GM21717 (cell line): ENCODE measurements around the gene C1orf115.
"Not testable (repeated sequence)": the region's sequence is repeated elsewhere in the genome, so short reads cannot be mapped to it uniquely, and the experiment has no call there.

Source experiments
- ATAC-seq: cut with Tn5 transposase; IDR thresholded peaks from one replicate; pipeline ENCODE4 v1.9.1; 2021; ENCODE audit warnings: mild to moderate bottlenecking, moderate library complexity; ENCODE audit not compliant: unreplicated experiment

Gene C1orf115

DNA sequence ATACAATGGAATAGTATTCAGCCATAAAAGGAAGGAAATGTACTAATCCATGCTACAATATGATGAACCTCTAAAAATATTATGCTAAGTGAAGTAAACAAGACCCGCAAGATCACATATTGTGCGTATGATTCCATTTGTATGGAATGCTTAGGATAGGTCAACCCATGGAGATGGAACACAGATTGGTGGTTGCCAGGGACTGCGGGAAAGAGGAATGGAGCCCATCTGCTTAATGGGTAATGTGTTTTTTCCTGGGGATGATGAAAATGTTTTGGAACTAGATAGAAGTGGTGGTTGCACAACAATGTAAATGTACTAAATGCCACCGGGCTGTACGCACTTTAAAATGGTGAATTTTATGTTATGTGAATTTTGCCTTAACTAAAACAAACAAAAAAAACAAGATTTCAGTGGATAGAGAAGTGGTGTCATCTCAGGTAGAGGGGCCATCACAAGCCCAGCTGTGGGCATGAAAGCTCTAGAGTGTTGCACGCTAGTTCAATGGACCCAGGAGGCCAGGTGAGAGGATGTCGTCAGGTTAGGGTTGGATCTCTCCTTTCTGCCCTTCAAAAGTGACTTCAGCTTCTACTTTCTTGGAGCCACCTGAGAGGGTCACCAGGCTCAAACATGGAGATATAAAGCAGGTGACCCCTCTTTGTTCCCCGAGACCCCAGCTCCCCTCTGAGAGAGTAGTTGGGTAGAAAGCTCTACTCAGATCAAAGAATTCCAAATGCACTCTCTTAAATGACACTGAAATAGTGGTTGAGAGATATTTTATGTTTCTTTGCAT is 2.5 kb downstream of the C1orf115 start:
- no peak for ATAC-seq

DNA sequence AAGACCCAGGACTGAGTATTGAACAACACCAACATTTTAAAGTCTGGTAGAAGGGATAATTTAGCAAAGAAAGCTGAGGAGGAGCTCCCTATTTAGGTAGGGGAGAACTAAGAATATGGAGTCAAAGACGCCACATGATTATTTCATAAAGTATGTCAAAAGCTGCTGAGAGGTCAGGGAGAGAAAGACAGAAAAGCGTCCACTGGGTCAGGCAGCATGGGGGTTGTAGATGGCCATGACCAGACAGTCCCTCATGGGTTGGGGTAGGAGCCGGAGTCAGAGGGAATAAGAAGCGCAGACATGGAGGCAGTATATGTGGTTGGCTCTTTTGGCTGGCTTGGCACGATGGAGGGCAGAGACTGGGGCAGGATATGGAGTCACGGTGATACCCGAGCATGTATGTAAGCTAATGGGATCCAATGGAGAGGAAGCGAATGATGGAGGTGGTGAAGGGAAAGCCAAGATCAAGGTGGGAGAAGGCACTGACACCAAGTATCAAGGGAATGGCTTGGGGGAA is 4.8 kb downstream of the C1orf115 start:
- ATAC-seq = no peak

DNA sequence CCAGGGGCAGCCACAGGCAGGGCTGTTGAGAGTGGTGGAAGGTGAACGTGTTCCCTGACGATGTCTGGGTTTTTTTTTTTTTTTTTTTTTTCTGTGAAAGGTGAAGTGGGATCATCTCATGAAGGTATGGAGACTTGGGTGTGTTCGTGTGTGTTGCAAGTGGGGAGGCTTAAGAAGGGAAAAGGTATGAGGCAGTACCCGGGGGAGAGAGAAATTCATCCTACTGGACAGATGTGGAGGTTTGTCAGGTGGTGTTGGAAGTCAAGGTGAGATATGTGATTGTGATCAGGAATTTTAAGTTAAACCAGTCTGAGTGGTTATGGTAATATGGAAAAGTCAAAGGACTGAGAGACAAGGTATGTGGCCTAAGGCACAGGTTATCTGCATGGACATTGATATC is 5.3 kb downstream of the C1orf115 start:
- ATAC-seq = no peak

DNA sequence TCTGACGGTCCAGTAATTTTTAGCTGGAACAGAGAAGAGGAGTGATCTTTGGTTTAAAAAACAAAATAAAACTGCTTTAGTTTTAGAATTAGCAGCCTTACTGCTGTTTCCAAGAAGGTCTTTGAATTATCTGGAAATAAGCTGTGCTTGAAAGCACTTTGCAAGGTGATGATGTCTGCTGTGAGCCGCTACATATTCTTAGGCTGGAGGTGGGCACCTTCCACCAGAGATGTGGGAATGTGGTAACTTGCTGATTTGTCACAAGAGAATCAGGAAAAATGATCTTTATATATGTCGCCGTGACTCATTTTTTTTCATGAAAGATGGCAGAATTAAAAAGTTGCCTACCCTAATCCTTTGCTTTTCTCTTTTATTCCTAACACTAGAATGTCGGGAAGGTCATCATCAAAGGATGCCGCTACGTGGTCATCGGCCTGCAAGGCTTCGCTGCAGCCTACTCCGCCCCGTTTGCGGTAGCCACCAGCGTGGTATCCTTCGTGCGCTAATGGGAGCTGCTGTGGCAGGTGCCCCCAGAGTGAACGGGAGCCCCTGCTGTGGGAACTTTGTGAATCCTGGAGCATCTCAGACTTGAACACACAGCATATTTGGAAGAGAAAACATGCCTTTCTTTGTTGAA is 6.2 kb downstream of the C1orf115 start:
- no peak for ATAC-seq

DNA sequence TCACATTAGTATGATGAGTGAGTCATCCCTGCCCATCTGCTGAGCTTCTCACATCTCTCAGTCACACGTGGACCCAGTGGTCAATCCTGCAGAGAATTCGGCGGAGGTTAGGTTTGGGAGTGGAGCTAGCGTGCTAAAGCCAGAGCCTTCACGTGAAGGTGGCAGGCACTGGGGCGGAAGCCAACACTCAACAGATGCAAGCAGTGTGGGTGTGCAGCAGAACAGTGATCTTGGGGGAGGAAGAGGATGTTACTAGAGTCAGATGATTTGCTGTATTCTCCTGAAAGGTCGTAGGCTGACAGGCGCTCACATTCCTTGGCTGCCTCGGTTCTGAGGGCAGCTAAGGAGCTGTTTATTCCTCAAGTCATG is 6.7 kb downstream of the C1orf115 start:
- no peak for ATAC-seq

DNA sequence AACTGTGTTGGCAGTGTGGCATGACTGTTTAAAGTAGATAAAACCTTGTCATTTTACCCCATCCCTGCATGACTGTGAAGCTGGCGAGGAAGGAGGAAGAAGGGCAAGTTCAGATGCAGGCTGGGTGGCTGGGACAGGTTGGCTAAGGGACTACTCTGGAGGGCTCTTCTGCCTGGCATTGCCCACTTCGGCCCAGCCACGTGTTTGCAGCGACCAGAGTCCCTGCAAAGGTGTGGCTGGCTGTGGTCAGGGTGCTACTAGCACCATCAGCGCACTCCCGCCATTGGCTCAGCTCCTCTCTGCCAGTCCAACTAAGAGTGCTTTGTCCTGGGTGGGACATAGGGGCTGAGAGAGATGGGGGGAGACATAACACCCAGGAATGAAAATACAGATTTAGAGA is 7.2 kb downstream of the C1orf115 start:
- ATAC-seq = no peak

DNA sequence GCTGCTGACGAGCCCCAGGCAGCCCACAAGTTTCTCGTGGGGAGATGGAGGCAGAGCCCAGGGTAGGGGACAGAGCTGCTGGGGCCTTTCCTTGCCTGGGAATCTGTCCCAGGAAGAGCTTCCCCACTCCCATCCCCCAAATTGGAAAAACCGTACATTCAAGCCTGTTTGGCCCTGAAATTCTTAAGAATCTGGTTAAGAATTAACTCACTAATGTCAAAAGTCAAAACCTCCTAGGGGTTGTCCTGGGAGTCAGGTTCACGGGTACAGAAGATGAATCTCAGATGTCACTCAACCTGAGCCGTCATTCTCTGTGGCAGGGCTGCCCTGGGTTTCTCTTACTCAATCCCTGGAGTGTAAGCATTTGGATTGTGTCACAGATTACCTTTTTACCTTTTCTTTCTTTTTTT is 8.4 kb downstream of the C1orf115 start:
- ATAC-seq = no peak

DNA sequence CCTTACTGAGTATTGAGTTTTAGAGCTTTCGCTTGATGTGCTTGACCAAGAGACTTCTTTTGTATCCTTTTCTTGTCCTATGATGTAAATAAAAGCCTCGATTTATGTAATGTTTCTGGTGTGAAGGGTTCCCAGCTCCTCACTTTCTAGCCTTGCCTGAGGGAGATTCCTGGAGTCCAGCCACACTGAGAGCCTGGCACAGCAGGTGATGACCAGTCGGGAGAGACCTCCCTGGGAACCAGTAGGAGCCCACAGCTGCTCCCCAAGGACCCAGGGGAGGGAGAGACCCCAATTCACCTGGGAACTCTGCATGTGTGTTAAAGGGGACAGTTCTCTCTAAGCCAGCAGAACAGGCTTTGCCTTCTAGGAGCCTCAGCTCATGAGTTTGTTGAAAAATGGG is 8.9 kb downstream of the C1orf115 start:
- ATAC-seq = no peak

DNA sequence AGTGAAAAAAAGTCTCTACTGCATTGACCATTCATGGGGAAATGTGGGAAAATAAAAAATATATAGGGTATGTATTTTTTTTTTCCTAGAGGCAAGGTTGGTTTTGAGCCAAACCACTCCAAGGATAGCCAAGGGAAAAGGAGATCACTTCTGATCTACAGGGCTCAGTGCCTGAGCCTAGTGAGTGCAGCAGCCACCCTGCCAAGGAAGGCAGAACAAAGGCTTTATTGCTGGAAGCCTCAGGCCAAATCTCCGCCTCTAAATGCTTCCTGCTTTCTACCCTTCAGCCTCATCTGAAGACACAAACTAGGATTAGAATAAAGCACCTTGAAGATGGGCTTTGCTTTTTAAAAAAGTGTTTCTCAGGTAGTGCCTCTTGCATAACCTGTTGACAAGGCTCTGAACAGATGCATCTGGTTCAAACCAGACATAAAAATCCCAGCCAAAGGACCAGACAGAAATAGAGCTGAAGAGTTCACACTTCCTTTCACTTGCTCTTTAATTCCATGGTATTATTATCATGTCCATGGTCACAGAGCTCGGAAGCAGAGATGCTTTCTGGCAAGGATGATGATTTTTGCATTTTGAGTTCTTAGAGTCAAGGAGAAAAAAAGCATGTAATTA is 10.5 kb downstream of the C1orf115 start:
- ATAC-seq = no peak

DNA sequence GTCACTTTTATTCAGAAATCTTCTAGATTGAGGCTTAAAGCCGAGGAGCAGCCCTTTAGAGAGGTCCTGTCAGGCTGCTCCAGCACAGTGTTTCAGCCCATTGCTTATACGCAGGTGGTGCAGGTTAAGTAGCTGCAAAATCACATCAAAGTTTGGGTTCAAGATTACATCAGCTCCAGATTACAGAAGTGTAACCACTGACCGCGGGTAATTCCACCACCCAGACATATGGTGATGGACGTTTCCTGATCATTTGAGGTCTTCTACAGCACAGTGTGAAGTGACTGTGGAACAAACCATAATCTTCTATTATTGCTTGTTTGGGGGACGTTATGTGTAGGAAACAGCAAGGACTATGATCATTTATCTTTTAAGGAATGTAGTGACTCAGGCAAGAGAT is 11.8 kb downstream of the C1orf115 start:
- ATAC-seq = no peak

DNA sequence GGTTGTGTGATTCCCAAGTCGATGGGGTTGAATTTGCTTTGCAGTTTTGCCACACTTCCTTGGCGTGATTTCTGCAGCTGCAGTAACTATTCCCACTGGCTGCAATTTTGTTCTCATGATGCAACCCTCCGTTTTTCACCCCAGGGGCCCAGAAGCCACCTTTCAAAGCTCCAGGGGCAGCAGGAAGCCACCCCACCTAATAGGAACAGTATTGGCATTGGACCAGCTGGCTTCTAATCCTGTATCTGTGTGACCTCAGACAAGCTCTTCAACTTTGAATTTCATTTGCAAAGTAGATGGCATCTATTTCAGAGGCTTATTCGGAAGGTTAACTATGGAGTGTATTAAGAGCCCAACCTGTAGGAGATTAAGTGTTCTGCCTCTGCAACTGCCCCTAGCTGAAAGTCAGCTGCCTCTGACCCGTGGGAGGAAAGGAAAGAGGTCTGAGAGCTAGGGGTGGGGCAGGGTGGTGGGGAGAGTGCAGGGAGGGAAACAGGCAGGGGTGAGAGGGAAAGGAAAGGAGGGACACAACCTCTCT is 12.6 kb downstream of the C1orf115 start:
- ATAC-seq = no peak

DNA sequence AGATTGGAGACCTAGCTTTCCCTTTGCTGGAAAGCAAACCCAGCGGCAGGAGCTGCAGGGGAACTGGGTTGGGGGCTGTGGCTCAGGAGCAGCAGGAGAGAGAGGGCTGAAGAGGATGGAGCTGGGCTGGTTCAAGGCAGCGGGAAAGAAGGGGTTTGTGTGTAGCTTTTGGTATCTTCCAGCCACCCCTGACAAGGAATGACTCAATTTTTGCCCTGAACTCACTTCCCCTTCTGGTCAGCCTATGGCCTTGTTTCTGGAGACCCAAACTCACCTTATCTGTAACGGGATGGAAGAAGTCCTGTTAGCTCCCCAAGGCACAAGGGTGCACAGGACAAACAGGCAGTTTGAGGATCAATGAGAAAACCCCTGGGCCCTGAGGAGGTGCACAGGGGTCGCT is 13.1 kb downstream of the C1orf115 start:
- ATAC-seq = no peak

DNA sequence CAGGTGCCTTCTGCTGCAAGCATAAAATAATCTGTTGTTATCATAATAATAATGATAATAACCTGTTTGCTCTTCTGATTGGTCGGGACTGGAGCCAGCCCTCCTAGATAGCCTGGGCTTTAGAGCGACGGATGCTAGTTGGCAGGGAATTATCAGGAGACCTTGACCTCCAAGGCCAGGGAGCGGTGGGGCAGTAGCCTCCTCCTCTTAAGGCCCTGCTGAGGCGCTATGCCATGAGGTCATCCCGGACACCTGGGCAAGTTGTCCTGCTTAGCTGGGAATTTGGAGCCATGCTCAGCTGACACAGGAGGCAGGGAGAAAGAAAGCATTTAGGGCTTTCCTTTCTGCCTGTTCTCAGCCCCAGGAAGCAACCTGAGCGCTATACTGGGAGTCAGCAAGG is 15.6 kb downstream of the C1orf115 start:
- no peak for ATAC-seq

DNA sequence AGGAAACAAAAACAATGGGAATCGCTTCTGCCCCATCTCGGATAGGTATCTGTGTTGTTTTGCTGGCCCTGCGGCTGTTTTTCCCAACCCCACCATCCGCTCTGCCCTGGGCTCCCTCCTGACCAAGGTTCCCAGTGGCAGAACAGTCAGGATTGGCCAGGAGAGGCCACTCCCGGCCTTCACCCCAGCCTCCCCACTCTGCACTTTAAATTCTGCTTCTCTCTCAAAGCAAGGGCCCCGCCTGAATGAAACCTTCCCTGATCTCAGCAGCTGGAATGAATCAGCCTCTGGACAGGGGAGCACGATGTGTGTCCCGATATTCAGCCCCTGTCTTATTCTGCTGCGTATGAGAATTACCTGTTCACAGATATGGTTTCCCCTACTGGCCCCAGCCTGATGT is 16.3 kb downstream of the C1orf115 start:
- no peak for ATAC-seq

DNA sequence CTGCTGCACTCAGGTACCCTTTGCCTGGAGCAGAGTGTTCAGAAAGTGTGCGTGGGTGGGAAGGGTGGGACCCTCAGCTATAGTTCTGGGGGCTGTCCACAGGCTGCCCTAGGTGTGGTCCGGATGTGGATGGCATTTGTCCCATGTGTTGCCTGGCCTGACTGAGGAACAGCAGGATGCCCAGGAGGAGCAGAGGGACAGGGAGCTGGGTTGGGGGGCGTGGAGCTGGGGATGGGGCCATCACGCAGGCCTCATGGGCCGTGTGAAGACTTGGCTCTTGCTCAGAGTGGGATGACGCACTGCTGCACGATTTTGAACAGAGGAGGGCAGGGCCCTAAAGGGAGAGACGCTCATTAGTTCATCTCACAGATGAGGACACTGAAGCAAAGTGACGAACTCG is 17.0 kb downstream of the C1orf115 start:
- no peak for ATAC-seq

DNA sequence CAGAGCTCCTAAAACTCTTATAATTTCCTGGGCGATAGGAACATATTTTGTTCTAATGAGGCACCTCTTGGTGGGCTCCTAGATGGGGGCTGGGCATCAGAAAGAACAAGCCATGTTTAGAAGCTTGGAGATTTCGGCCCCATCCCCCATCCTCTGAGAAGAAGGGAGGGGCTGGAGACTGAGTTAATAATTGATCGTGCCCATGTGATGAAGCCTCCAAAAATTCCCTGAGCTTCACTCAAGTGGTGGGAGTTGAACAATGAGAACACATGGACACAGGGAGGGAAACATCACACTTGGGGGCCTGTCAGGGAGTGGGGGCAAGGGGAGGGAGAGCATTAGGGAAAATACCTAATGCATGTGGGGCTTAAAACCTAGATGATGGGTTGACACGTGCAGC is 18.1 kb downstream of the C1orf115 start:
- no peak for ATAC-seq

DNA sequence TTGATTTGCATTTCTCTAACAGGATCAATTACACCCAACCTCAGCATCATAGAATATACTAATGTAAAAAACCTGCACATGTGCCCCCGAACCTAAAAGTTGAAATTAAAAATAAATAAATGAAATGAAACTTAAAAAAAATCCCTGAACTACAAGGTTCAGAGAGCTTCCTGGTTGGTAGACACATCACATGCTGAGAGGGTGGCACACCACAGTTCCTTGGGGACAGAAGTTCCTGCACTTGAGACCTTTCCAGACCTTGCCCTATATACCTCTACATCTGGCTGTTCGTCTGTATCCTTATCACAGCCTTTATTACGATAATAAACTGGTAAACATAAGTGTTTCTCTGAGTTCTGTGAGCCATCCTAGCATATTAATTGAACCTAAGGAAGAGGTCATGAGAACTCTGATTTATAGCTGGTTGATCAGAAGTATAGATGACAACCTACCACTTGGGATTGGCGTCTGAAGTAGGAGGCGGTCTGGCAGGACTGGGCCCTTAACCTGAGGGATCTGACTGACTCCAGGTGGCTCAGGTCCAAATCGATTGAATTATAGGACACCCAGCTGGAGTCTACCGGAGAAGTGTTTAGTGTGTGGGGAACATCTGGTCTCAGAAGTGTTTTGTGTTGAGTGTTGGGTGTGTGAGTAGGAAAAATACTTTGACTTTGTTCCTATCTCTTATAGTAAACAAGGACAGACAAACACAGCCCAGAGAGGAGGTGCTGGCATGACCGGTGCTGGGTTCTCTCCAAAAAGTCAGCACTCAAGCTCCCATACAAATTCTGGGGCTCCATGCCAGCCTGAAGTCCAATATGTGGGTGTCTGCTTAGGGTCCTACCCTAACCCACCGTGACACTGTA is 19.0 kb downstream of the C1orf115 start:
- no peak for ATAC-seq

DNA sequence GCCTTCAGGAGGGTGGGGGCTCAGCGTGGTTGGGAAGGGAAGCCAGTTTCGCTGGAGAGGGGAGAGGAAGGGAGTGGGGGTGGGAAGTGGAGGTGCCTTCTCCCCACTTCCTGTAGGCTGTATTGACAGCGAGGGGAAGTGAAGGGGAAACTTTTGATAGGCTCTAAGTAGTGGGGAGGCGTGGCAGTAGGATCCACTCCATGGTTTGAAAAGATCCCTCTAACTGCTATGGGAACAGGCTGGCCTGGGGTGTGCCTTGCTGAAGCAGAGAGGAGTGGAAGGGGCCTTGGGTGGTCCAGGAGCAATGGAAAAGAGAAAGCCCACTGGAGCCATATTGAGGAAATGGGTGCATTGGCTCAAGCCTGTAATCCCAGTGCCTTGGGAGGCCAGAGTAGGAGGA is 20.2 kb downstream of the C1orf115 start:
- no peak for ATAC-seq

DNA sequence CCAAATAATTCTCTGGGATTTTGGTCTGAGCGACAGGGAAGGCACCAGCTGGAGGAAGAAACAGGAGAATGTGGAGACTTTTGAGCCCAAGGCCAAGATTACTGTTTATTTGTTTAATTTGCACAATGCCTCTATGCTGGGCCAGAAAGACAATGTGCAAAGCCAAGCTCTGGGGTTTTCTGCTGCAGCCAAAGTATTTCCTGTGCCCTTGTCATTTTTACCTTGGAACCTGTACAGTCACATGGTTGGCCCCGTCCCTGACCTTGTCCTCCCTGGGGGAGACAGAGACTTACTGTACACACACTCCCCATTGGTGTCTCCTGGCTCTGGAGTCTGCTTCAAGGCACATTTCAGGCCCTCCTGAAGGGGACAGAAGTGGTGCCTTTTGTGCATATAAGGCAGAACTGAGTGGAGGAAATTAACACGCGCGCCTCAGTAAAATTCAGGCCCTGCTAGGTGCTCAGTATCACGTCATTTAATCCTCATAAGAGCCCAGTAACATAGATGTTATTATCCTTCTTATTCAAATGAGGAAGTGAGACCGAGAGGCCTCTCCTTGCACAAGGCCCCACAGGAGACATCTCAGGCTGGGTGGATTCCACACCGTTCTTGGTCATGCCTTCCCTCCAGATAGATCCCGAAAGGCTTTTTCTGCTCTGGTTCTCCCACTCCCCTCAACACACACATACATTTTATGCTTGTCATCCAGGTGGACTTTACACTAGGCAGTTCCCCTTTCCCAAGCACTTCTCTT is 21.1 kb downstream of the C1orf115 start:
- peak; percentile 86 for ATAC-seq

DNA sequence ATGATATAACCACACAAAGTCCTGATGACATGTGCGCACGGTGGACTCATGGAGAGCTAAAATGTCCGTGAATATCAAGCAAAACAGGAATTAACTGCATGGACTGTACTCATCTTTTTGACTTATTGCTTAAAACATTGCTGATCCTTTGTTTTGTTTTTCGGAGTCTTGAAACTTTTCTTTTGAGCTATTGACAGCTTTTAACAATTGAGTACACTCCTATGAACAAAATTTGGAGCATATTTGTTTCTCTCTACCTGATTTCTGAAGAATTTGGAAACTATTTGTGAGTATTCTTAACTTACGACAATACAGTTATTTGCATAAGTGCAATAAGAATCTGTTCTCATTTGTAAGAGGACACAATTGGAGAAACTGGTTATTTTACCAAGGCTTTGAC is 25.8 kb downstream of the C1orf115 start:
- not testable (repeated sequence) for ATAC-seq
